ENCODE measurements around the gene TIMMDC1. TPM values are rescaled to one million over a fixed set of nuclear protein-coding genes. Genes with fewer than 3 reads are reported as not detected.

The TIMMDC1 gene
- total RNA-seq, 4 donors from 2014 or later = 29.7 to 59.4 (median 40.3) TPM

- Histone ChIP-seq H3K36me3 (peaks cover 0 to 20% (median 0%) of the 10 kb centered on the region in 3 donors), H3K4me3 (no peak overlapping the region), H3K27ac (no peak overlapping the region), H3K27me3 (no peaks in the 10 kb centered on the region), H3K9me3 (no peaks in the 10 kb centered on the region), H3K4me1 (no peaks in the 10 kb centered on the region)
- TF ChIP-seq CTCF (IDR thresholded peaks at IDR 0.05) = no peak
- TF ChIP-seq POLR2A (IDR thresholded peaks at IDR 0.05) = no peak
- DNase-seq = no peak
Measured at GRCh38 chr3:119527714-119528113, 29.4 kb downstream of the TIMMDC1 start.

- no peak overlapping the region for H3K27ac ChIP-seq
- no peak overlapping the region for H3K4me3 ChIP-seq
- H3K36me3 ChIP-seq = peaks cover 0 to under 1% (median 0%) of the 10 kb centered on the region in 3 donors
- TF ChIP-seq POLR2A (IDR thresholded peaks at IDR 0.05) (no peak), CTCF (IDR thresholded peaks at IDR 0.05) (no peak)
- H3K9me3 ChIP-seq = no peaks in the 10 kb centered on the region
- no peaks in the 10 kb centered on the region for H3K27me3 ChIP-seq
- H3K4me1 ChIP-seq = no peaks in the 10 kb centered on the region
- DNase-seq = no peak
Measured at GRCh38 chr3:119529883-119530282, 31.5 kb downstream of the TIMMDC1 start.

- H3K4me1 ChIP-seq = no peaks in the 10 kb centered on the region
- H3K36me3 ChIP-seq = no peaks in the 10 kb centered on the region
- no peak overlapping the region for H3K4me3 ChIP-seq
- TF ChIP-seq CTCF (IDR thresholded peaks at IDR 0.05) = no peak
- TF ChIP-seq POLR2A (IDR thresholded peaks at IDR 0.05) = no peak
- no peaks in the 10 kb centered on the region for H3K27me3 ChIP-seq
- H3K9me3 ChIP-seq = no peaks in the 10 kb centered on the region
- H3K27ac ChIP-seq = no peak overlapping the region
- no peak for DNase-seq
Measured at GRCh38 chr3:119530456-119530855, 32.1 kb downstream of the TIMMDC1 start.

GRCh38 chr3:119531151-119531550, 32.8 kb downstream of the TIMMDC1 start:
- no peaks in the 10 kb centered on the region for H3K27me3 ChIP-seq
- H3K36me3 ChIP-seq = no peaks in the 10 kb centered on the region
- H3K27ac ChIP-seq = no peak overlapping the region
- no peak overlapping the region for H3K4me3 ChIP-seq
- H3K4me1 ChIP-seq = no peaks in the 10 kb centered on the region
- no peak for DNase-seq
- TF ChIP-seq POLR2A (IDR thresholded peaks at IDR 0.05) (no peak), CTCF (IDR thresholded peaks at IDR 0.05) (no peak)
- no peaks in the 10 kb centered on the region for H3K9me3 ChIP-seq

- DNase-seq = no peak
- H3K27me3 ChIP-seq = no peaks in the 10 kb centered on the region
- H3K27ac ChIP-seq = no peak overlapping the region
- no peaks in the 10 kb centered on the region for H3K9me3 ChIP-seq
- TF ChIP-seq POLR2A (IDR thresholded peaks at IDR 0.05) = no peak
- no peak overlapping the region for H3K4me3 ChIP-seq
- H3K4me1 ChIP-seq = no peaks in the 10 kb centered on the region
- no peaks in the 10 kb centered on the region for H3K36me3 ChIP-seq
Measured at GRCh38 chr3:119534296-119534695, 35.9 kb downstream of the TIMMDC1 start.

GRCh38 chr3:119536757-119537156, 38.4 kb downstream of the TIMMDC1 start:
- Histone ChIP-seq H3K27me3 (no peaks in the 10 kb centered on the region), H3K27ac (no peak overlapping the region), H3K9me3 (no peaks in the 10 kb centered on the region), H3K4me1 (no peaks in the 10 kb centered on the region), H3K4me3 (no peak overlapping the region), H3K36me3 (no peaks in the 10 kb centered on the region)
- TF ChIP-seq CTCF (IDR thresholded peaks at IDR 0.05) = no peak
- TF ChIP-seq POLR2A (IDR thresholded peaks at IDR 0.05) = no peak
- no peak for DNase-seq
